HL-60 (cell line): ENCODE results near the gene EPS8.

Experiments used
- CTCF ChIP-seq: IDR thresholded peaks from one replicate; pipeline ENCODE4 v1.5.1; 2011; ENCODE audit warnings: low read length, control low read depth, inconsistent platforms; ENCODE audit not compliant: insufficient read depth
- GABPA ChIP-seq: IDR thresholded peaks from 2 replicates; pipeline ENCODE4 v1.6.1; 2012; ENCODE audit warnings: low read depth
- POLR2AphosphoS5 ChIP-seq: IDR thresholded peaks from 2 replicates; pipeline ENCODE4 v1.6.1; 2012; ENCODE audit warnings: low read depth
- REST ChIP-seq: IDR thresholded peaks from 2 replicates; pipeline ENCODE4 v1.6.1; 2012; ENCODE audit warnings: low read depth; ENCODE audit not compliant: insufficient replicate concordance

GRCh38 chr12:15783288-15783687, 5.9 kb downstream of the EPS8 start:
- TF ChIP-seq CTCF (no peak), POLR2AphosphoS5 (no peak), REST (no peak), GABPA (no peak)
